Osteocyte (in vitro differentiated cells): ENCODE results near the gene FRMD4B. TPM values are rescaled to one million over a fixed set of nuclear protein-coding genes. Genes with fewer than 3 reads are reported as not detected.

Experiments
- DNase-seq: peaks from one replicate; pipeline ENCODE4 v3.0.0; 2021; ENCODE audit warnings: mixed read lengths; ENCODE audit not compliant: unreplicated experiment; ENCODE audit errors: extremely low spot score
- H3K27ac Mint-ChIP-seq: one replicate; pipeline ENCODE4 v1.8.0; 2021; ENCODE audit warnings: mild to moderate bottlenecking, mixed read lengths; ENCODE audit not compliant: unreplicated experiment
- H3K27me3 Mint-ChIP-seq: one replicate; pipeline ENCODE4 v1.8.0; 2021; ENCODE audit warnings: mixed read lengths; ENCODE audit not compliant: unreplicated experiment
- H3K36me3 Mint-ChIP-seq: one replicate; pipeline ENCODE4 v1.8.0; 2021; ENCODE audit warnings: mixed read lengths; ENCODE audit not compliant: unreplicated experiment
- H3K4me1 Mint-ChIP-seq: one replicate; pipeline ENCODE4 v1.8.0; 2021; ENCODE audit warnings: mixed read lengths; ENCODE audit not compliant: unreplicated experiment
- H3K4me3 Mint-ChIP-seq: one replicate; pipeline ENCODE4 v1.8.0; 2021; ENCODE audit warnings: mild to moderate bottlenecking, moderate library complexity, mixed read lengths; ENCODE audit not compliant: unreplicated experiment
- H3K9me3 Mint-ChIP-seq: one replicate; pipeline ENCODE4 v1.8.0; 2021; ENCODE audit warnings: mixed read lengths; ENCODE audit not compliant: unreplicated experiment
- total RNA-seq: library from RNA; stranded (reverse); gene quantifications from 2 replicates; pipeline ENCODE4 v1.2.1, GENCODE V29; 2021
- TF ChIP-seq, protein P1 (sequence below): fragments of 200-600 bp; sonication (generic); IDR thresholded peaks from 2 replicates; pipeline ENCODE4 v1.5.0; 2021; ENCODE audit warnings: antibody characterized with exemption, mild to moderate bottlenecking, moderate library complexity

The FRMD4B gene
- total RNA-seq, 1 donor from 2014 or later, result 1.3 TPM

DNA sequence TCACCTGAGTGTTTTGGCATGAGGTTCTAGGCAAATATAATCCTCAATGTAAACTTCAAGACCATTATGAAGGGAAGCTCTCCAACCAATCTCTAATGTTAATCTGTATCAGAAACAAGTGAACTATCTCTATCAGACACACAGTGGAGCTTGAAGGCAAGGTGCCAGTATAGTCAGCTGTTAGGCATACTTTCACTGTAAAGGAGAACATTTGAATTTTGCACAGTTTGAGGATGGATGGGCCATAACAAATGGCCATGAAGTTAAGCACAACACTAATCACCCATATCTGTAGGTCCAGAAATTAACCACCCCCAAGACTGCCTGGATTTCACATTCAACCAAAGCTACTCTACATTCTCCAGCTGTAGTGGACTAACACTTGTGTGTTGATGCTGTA lies 194.4 kb downstream of the FRMD4B start:
- TF ChIP-seq, protein P1, sequence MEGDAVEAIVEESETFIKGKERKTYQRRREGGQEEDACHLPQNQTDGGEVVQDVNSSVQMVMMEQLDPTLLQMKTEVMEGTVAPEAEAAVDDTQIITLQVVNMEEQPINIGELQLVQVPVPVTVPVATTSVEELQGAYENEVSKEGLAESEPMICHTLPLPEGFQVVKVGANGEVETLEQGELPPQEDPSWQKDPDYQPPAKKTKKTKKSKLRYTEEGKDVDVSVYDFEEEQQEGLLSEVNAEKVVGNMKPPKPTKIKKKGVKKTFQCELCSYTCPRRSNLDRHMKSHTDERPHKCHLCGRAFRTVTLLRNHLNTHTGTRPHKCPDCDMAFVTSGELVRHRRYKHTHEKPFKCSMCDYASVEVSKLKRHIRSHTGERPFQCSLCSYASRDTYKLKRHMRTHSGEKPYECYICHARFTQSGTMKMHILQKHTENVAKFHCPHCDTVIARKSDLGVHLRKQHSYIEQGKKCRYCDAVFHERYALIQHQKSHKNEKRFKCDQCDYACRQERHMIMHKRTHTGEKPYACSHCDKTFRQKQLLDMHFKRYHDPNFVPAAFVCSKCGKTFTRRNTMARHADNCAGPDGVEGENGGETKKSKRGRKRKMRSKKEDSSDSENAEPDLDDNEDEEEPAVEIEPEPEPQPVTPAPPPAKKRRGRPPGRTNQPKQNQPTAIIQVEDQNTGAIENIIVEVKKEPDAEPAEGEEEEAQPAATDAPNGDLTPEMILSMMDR, result no peak
- H3K27me3 Mint-ChIP-seq, result peaks cover 11% of the 10 kb centered on the region
- peaks cover 2% of the 10 kb centered on the region for H3K36me3 Mint-ChIP-seq
- H3K4me1 Mint-ChIP-seq, result no peaks in the 10 kb centered on the region
- DNase-seq, result no peak
- H3K4me3 Mint-ChIP-seq, result no peak overlapping the region
- no peaks in the 10 kb centered on the region for H3K9me3 Mint-ChIP-seq
- no peak overlapping the region for H3K27ac Mint-ChIP-seq

DNA sequence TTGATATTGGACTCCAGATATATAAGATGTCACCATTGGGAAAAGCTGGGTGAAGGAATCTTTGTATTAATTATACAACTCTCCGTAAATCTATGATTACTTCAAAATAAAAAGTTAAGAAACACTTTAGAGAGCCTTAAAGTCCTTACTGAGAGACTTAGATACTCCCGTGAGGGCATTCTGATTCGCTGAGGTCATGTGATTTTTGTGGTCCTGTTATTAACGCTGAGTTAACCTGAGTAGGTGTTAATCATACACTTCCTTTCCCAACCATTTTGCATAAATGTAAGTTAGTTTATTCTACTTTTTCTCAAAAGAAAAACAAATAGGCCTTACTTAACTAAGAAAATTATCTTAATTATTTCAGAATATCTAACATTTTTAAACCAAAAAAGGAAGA lies 196.4 kb downstream of the FRMD4B start:
- H3K4me1 Mint-ChIP-seq, result no peaks in the 10 kb centered on the region
- H3K4me3 Mint-ChIP-seq, result no peak overlapping the region
- TF ChIP-seq, protein P1, result no peak
- DNase-seq, result no peak
- no peaks in the 10 kb centered on the region for H3K9me3 Mint-ChIP-seq
- H3K27me3 Mint-ChIP-seq, result peaks cover 2% of the 10 kb centered on the region
- H3K27ac Mint-ChIP-seq, result no peak overlapping the region
- no peaks in the 10 kb centered on the region for H3K36me3 Mint-ChIP-seq

DNA sequence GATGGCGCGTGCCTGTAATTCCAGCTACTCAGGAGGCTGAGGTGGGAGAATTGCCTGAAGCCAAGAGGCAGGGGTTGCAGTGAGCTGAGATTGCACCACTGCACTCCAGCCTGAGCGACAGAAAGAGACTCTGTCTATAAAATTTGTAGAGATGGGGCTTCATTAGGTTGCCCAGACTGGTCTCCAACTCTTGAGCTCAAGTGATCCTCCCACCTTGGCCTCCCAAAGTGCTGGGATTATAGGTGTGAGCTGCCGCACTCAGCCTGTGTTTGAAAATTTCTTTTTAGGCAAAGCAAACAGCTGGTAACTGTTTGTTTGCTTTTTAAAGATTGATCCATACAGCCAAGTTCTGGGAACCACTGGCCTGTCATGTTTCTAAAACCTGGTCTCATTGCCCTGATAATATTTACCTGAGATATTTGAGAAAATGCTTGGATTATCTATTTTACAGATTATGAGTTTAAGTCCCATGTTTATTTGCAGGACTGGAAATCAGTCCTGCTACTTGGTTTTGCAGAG lies 199.3 kb downstream of the FRMD4B start:
- H3K36me3 Mint-ChIP-seq, result no peaks in the 10 kb centered on the region
- TF ChIP-seq, protein P1, result no peak
- peaks cover 16% of the 10 kb centered on the region for H3K4me1 Mint-ChIP-seq
- DNase-seq, result no peak
- no peak overlapping the region for H3K27ac Mint-ChIP-seq
- no peaks in the 10 kb centered on the region for H3K9me3 Mint-ChIP-seq
- no peak overlapping the region for H3K4me3 Mint-ChIP-seq
- no peaks in the 10 kb centered on the region for H3K27me3 Mint-ChIP-seq

DNA sequence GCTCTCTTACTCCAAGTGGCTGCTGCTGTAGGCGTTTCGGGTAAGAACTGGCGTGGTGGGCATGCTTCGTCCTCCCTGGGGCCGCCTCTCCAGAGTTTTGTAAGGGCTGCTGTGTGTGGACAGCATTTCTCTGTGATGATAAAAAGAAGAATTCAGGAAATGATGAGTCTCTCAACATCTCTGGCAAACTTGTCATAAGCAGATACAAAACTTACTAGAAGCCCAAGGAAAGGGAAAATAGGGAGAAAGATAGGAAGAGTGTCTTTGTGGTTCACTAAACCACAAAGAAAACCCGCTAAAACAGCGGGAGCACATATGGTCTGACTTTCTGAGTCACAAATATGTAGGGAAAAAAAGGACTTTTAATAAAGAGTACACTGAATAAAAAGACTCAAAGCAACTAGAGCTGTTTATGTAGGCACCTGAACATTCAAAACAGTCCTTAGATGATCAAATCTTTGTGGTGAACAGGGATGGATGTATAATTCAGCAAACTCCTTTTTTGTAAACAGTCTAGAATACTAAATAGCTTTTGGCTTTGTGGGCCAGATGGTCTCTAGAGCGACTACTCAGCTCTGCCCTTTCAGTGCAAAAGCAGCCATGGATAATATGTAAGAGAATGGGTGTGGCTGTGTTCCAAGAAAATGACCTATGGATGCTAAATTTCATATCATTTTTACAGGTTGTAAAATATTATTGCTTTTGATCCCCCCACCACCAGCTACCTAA lies 203.1 kb downstream of the FRMD4B start:
- peak overlapping the region; percentile 88 for H3K27ac Mint-ChIP-seq

DNA sequence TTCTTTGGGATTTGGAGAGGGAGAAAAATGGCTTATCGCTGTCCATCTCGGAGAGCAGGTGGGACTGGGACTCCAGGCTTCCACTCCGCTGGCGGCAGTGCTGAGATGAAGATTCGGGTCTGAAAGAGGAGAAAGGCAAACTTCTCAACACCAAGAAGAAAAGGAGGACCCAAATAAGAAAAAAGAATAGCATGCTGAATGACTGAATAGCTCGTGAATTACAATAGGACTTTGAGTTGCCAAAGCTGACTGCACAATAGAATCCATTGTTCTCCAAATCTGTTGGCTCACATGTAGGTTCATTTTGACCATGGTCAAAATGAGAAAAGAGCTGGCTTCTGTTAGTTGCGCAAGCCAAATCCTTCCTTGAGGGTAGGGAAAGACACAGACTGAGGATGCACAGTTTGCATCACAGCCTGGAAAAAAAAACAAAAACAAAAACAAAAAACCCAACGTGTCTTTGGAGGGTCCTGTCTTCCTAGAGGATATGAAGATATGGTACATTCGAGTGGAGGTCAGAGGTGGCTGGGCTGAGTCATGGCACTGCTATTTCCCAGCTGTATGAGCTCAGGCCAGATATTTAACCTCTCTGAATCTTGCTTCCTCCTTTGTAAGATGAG lies 204.2 kb downstream of the FRMD4B start:
- H3K4me3 Mint-ChIP-seq, result no peak overlapping the region
- TF ChIP-seq, protein P1, result no peak
- H3K4me1 Mint-ChIP-seq, result peaks cover 21% of the 10 kb centered on the region
- H3K27ac Mint-ChIP-seq, result peak overlapping the region; percentile 88
- no peak for DNase-seq
- no peaks in the 10 kb centered on the region for H3K27me3 Mint-ChIP-seq
- no peaks in the 10 kb centered on the region for H3K9me3 Mint-ChIP-seq
- no peaks in the 10 kb centered on the region for H3K36me3 Mint-ChIP-seq

More for the DNA sequence above, 203.1 kb downstream of the FRMD4B start:
- Mint-ChIP-seq H3K36me3 (no peaks in the 10 kb centered on the region), H3K4me3 (no peak overlapping the region), H3K27me3 (no peaks in the 10 kb centered on the region), H3K9me3 (no peaks in the 10 kb centered on the region), H3K4me1 (peaks cover 21% of the 10 kb centered on the region)
- no peak for DNase-seq
- TF ChIP-seq, protein P1, result no peak
